Measurements from ENCODE around the gene HCFC2. TPM values are rescaled to one million over a fixed set of nuclear protein-coding genes. Genes with fewer than 3 reads are reported as not detected.
"Not testable (repeated sequence)": the region's sequence is repeated elsewhere in the genome, so short reads cannot be mapped to it uniquely, and the experiment has no call there.

HCFC2 gene
- total RNA-seq (10 to 100 TPM; 27.0 to 32.3 TPM), polyA plus RNA-seq (10 to 100 TPM in 1 of 2 donors, 1 to 10 TPM in 1; 9.1 to 13.3 TPM)
- long read RNA-seq, donor 1, full-length matches to known transcripts, result 3 of 8 reads
- long read RNA-seq, donor 1, partial matches to known transcripts, result 2 of 8 reads
- long read RNA-seq, donor 1, other reads (novel, unspliced or antisense), result 3 of 8 reads
- long read RNA-seq, donor 2, full-length matches to known transcripts, result 6 of 11 reads
- long read RNA-seq, donor 2, partial matches to known transcripts, result 3 of 11 reads
- long read RNA-seq, donor 2, other reads (novel, unspliced or antisense), result 2 of 11 reads

DNA sequence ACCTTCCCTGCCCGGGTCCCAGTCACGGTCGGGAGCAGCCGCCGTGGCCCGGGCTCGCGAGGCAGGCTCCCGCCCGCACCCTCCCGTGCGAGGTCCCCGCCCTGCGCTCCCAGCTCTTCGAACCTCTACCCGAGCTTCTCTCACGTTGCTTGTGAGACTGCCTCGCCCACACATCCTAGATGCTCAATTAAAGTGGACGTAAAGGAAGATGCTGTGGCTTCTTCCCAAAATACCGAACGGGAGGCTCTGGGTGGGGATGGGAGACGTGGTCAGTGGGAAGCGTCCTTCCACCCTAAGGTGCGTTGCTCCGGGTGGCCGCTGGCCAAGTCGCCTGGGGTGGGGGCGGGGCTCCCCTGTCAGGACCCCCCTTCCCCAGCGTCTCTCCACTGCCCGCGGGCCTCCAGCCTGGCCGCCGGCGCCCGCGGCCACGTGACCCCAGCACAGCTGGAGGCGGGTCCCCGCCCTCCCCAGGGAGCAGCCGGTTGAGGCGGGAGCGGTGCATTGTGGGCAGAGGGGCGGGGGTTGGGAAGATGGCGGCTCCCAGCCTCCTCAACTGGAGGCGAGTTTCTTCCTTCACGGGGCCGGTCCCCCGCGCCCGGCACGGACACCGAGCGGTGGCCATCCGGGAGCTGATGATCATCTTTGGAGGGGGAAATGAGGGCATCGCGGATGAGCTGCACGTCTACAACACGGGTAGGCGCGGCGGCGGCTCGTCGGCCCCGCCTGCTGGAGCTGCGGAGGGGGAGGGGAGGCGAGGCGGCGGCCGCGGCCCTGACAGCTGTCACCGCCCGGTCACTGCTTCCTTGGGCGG is at the start of gene HCFC2:
TSS of gene HCFC2 (plus strand) at position 501 of the 811 bp plus-strand sequence. CDS start at position 531, 30 bp downstream.
- peak within 1 kb of the TSS; percentile 31 to 85 for H3K27ac ChIP-seq (ENCODE audit: low read depth in 1 of 2, low read length in 2 of 2)
- intact Hi-C loops (cut with DNase I), result loop anchor here in 1 of 2 donors (5.0 kb wide), 1 partner anchor 97 kb away; the partner anchor contains the start of gene TDG

DNA sequence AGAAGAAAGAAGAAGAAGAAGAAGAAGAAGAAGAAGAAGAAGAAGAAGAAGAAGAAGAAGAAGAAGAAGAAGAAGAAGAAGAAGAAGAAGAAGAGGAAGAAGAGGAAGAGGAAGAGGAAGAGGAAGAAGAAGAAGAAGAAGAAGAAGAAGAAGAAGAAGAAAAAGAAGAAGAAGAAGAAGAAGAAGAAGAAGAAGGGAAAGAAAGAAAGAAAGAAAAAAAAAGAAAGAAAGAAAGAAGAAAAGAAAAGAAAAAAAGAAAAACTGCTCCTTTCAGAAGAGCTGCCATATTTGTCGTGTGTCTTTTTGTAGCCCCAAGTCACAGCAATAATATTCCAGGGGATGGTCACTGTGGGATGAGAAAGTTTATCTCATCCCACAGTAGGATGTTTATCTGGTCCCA is 42.5 kb upstream of the HCFC2 start:
- H3K9me3 ChIP-seq (ENCODE audit: control insufficient read depth, low read length); H3K27ac ChIP-seq (ENCODE audit: low read depth in 1 of 2, low read length in 2 of 2); DNase-seq; H3K4me3 ChIP-seq (ENCODE audit: low read length in 2 of 2); ATAC-seq (ENCODE audit: low FRiP score); H3K27me3 ChIP-seq (ENCODE audit: control insufficient read depth in 1 of 2, insufficient read depth in 2 of 2, low read length in 1 of 2); intact Hi-C loops (cut with DNase I); H3K36me3 ChIP-seq (ENCODE audit: control insufficient read depth in 1 of 2, insufficient read depth in 2 of 2, low read length in 1 of 2); H3K4me1 ChIP-seq (ENCODE audit: control insufficient read depth in 1 of 2, insufficient read depth in 2 of 2, low read length in 2 of 2): not testable (repeated sequence)
- WGBS, 2 donors, result 89 to 94% methylated on average over 1 of the region's 1 CpG

More for the DNA sequence above, at the start of gene HCFC2:
- peaks cover 2 to 4% of the 10 kb centered on the region in 2 donors for H3K4me1 ChIP-seq (ENCODE audit: control insufficient read depth in 1 of 2, insufficient read depth in 2 of 2, low read length in 2 of 2)
- ATAC-seq (ENCODE audit: low FRiP score) (peak; percentile 100), DNase-seq (peak; percentile 95 to 98)
- H3K9me3 ChIP-seq (ENCODE audit: control insufficient read depth, low read length), result no peaks in the 10 kb centered on the region
- peak within 1 kb of the TSS; percentile 80 to 96 for H3K4me3 ChIP-seq (ENCODE audit: low read length in 2 of 2)
- 0 to 1% methylated on average over 70 to 74 of the region's 74 CpGs for WGBS, 2 donors
- H3K27me3 ChIP-seq (ENCODE audit: control insufficient read depth in 1 of 2, insufficient read depth in 2 of 2, low read length in 1 of 2), result no peaks in the 10 kb centered on the region
- peaks cover 0 to 2% of the 10 kb centered on the region in 2 donors for H3K36me3 ChIP-seq (ENCODE audit: control insufficient read depth in 1 of 2, insufficient read depth in 2 of 2, low read length in 1 of 2)

DNA sequence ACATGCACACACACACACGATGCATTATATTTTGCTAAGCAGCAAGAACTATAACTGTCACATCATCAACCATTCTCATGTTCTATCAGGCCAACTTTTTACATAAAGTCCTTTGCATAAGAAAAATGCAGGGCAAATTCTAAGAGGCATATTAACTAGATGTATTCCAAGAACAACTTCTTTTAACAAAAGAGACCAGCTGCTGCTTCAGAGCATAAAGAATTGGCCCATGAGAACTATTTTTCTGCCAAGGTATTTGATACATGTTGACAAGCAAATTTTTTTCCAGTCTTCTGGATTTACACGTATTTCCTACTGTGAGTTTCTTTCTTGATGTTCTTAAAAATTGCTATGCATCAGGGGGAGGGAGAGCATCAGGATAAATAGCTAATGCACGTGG is 41.5 kb upstream of the HCFC2 start:
- H3K4me3 ChIP-seq (ENCODE audit: low read length in 2 of 2), result no peak overlapping the region

DNA sequence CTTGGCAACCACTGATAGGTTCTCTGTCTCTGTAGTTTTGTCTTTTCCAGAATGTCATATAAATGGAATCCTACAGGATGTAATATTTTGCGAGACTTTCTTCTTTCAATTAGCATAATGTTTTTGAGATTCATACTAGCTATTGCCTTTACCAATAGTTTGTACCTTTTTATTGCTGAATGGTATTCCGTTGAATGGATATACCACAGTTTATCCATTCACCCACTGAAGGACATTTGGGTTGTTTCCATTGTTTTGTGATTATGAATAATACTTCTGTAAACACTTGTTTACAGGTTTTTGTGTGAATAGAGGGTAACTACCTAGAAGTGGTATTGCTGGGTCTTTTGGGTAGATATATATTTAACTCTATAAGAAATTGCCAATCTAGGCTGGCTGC is 40.6 kb upstream of the HCFC2 start:
- H3K27me3 ChIP-seq (ENCODE audit: control insufficient read depth in 1 of 2, insufficient read depth in 2 of 2, low read length in 1 of 2), result no peaks in the 10 kb centered on the region
- WGBS, 2 donors, result 71 to 83% methylated on average over 2 of the region's 2 CpGs
- H3K9me3 ChIP-seq (ENCODE audit: control insufficient read depth, low read length), result no peaks in the 10 kb centered on the region
- no peak overlapping the region for H3K27ac ChIP-seq (ENCODE audit: low read depth in 1 of 2, low read length in 2 of 2)
- no peaks in the 10 kb centered on the region for H3K4me1 ChIP-seq (ENCODE audit: control insufficient read depth in 1 of 2, insufficient read depth in 2 of 2, low read length in 2 of 2)
- no peak for ATAC-seq (ENCODE audit: low FRiP score)
- H3K36me3 ChIP-seq (ENCODE audit: control insufficient read depth in 1 of 2, insufficient read depth in 2 of 2, low read length in 1 of 2), result no peaks in the 10 kb centered on the region
- H3K4me3 ChIP-seq (ENCODE audit: low read length in 2 of 2), result no peak overlapping the region
- DNase-seq, result no peak
- intact Hi-C loops (cut with DNase I), result no loop called here

More for the DNA sequence above, 41.5 kb upstream of the HCFC2 start:
- H3K4me1 ChIP-seq (ENCODE audit: control insufficient read depth in 1 of 2, insufficient read depth in 2 of 2, low read length in 2 of 2), result no peaks in the 10 kb centered on the region
- intact Hi-C loops (cut with DNase I), result no loop called here
- no peaks in the 10 kb centered on the region for H3K9me3 ChIP-seq (ENCODE audit: control insufficient read depth, low read length)
- no peak overlapping the region for H3K27ac ChIP-seq (ENCODE audit: low read depth in 1 of 2, low read length in 2 of 2)
- no peaks in the 10 kb centered on the region for H3K27me3 ChIP-seq (ENCODE audit: control insufficient read depth in 1 of 2, insufficient read depth in 2 of 2, low read length in 1 of 2)
- no peak for DNase-seq
- no peak for ATAC-seq (ENCODE audit: low FRiP score)
- no peaks in the 10 kb centered on the region for H3K36me3 ChIP-seq (ENCODE audit: control insufficient read depth in 1 of 2, insufficient read depth in 2 of 2, low read length in 1 of 2)
- 33 to 35% methylated on average over 3 of the region's 3 CpGs for WGBS, 2 donors

DNA sequence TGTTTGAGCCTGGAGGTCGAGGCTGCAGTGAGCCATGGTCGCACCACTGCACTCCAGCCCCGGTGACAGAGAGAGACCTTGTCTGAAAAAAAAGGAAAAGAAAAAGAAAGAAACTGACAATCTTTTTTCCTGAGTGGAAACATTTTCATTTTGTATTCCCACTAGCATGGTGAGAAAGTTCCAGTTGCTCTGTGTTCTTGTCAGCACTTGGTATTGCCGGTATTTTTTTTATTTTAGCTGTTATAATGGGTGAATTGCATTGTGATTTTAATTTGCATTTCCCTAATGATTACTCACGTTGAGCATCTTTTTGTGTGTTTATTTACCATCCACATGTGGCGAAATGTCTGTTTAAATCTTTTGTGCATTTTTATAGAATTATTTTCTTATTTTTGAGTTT is 40.0 kb upstream of the HCFC2 start:
- WGBS, 2 donors, result 96 to 98% methylated on average over 6 of the region's 6 CpGs
- H3K27ac ChIP-seq (ENCODE audit: low read depth in 1 of 2, low read length in 2 of 2), result no peak overlapping the region
- H3K9me3 ChIP-seq (ENCODE audit: control insufficient read depth, low read length), result no peaks in the 10 kb centered on the region
- no peak for DNase-seq
- ATAC-seq (ENCODE audit: low FRiP score), result no peak
- H3K27me3 ChIP-seq (ENCODE audit: control insufficient read depth in 1 of 2, insufficient read depth in 2 of 2, low read length in 1 of 2), result no peaks in the 10 kb centered on the region
- H3K4me3 ChIP-seq (ENCODE audit: low read length in 2 of 2), result no peak overlapping the region
- no peaks in the 10 kb centered on the region for H3K4me1 ChIP-seq (ENCODE audit: control insufficient read depth in 1 of 2, insufficient read depth in 2 of 2, low read length in 2 of 2)
- intact Hi-C loops (cut with DNase I), result no loop called here
- H3K36me3 ChIP-seq (ENCODE audit: control insufficient read depth in 1 of 2, insufficient read depth in 2 of 2, low read length in 1 of 2), result no peaks in the 10 kb centered on the region

DNA sequence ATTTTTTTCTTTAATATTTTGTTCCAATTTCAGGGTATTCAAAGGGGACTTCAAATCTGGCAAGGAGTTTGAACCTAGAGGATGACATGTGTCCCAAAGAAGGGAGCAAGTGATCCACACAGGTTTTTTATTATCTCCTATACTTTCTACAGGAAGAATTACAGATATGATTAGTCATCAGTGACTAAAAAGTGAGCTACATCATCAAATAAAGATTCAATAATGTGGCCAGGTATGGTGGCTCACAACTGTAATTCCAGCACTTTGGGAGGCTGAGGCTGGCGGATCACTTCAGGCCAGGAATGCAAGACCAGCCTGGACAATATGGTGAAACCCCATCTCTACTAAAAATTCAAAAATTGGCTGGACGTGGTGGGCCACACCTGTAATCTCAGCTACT is 38.6 kb upstream of the HCFC2 start:
- no peaks in the 10 kb centered on the region for H3K4me1 ChIP-seq (ENCODE audit: control insufficient read depth in 1 of 2, insufficient read depth in 2 of 2, low read length in 2 of 2)
- DNase-seq (no peak), ATAC-seq (ENCODE audit: low FRiP score) (no peak)
- no peaks in the 10 kb centered on the region for H3K9me3 ChIP-seq (ENCODE audit: control insufficient read depth, low read length)
- intact Hi-C loops (cut with DNase I), result no loop called here
- H3K4me3 ChIP-seq (ENCODE audit: low read length in 2 of 2), result no peak overlapping the region
- no peaks in the 10 kb centered on the region for H3K36me3 ChIP-seq (ENCODE audit: control insufficient read depth in 1 of 2, insufficient read depth in 2 of 2, low read length in 1 of 2)
- H3K27me3 ChIP-seq (ENCODE audit: control insufficient read depth in 1 of 2, insufficient read depth in 2 of 2, low read length in 1 of 2), result no peaks in the 10 kb centered on the region
- H3K27ac ChIP-seq (ENCODE audit: low read depth in 1 of 2, low read length in 2 of 2), result no peak overlapping the region
- 98% methylated on average over 2 of the region's 2 CpGs for WGBS, 2 donors

DNA sequence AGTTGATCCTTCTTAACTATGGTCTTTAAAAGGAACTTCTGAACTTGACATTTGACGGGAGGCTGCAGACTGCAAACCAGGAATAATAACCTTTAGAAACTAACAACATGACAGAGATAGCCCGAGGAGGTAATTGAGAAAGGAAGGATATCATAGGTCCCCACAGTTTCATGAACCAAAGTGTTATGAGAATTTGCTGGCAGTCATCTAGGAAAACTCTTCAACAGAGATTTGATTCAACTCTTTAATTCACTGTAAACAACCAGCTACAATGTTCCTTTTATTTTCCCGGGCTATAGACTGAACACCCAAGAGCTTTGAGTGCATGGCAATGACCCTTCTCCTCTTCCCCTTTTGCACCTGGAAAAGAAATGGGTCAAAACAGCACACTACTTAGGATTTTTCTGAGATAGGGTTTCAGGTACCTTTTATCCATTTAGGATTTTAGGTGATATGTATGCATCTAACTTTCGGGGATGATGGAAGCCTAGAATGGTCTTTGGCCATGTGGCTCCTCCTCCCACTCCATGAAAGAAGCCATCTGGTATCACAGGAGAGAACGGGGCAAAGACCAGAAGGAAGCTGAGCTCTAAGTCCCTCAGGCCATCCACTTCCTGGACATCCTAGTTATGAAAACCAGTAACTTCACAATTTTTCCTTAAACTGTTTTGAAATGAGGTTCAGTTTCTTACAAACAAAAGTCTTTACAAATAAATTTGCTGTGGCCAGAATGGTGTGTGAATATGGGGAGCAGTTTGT is 37.3 kb upstream of the HCFC2 start:
- ATAC-seq (ENCODE audit: low FRiP score) (no peak), DNase-seq (no peak)
- intact Hi-C loops (cut with DNase I), result no loop called here
- no peaks in the 10 kb centered on the region for H3K36me3 ChIP-seq (ENCODE audit: control insufficient read depth in 1 of 2, insufficient read depth in 2 of 2, low read length in 1 of 2)
- no peak overlapping the region for H3K4me3 ChIP-seq (ENCODE audit: low read length in 2 of 2)
- H3K27me3 ChIP-seq (ENCODE audit: control insufficient read depth in 1 of 2, insufficient read depth in 2 of 2, low read length in 1 of 2), result no peaks in the 10 kb centered on the region
- H3K27ac ChIP-seq (ENCODE audit: low read depth in 1 of 2, low read length in 2 of 2), result no peak overlapping the region
- 48 to 51% methylated on average over 5 of the region's 5 CpGs for WGBS, 2 donors
- H3K9me3 ChIP-seq (ENCODE audit: control insufficient read depth, low read length), result no peaks in the 10 kb centered on the region
- no peaks in the 10 kb centered on the region for H3K4me1 ChIP-seq (ENCODE audit: control insufficient read depth in 1 of 2, insufficient read depth in 2 of 2, low read length in 2 of 2)

DNA sequence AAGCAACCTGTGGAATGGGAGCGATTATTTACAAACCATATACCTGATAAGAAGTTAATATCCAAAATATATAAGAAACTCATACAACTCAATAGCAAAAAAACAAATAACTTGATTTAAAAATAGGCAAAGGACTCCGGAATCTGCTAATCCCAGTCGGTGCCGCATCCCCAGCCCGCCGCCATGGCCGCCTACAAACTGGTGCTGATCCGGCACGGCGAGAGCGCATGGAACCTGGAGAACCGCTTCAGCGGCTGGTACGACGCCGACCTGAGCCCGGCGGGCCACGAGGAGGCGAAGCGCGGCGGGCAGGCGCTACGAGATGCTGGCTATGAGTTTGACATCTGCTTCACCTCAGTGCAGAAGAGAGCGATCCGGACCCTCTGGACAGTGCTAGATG is 33.7 kb upstream of the HCFC2 start:
- H3K9me3 ChIP-seq (ENCODE audit: control insufficient read depth, low read length); H3K4me1 ChIP-seq (ENCODE audit: control insufficient read depth in 1 of 2, insufficient read depth in 2 of 2, low read length in 2 of 2); H3K27ac ChIP-seq (ENCODE audit: low read depth in 1 of 2, low read length in 2 of 2); H3K27me3 ChIP-seq (ENCODE audit: control insufficient read depth in 1 of 2, insufficient read depth in 2 of 2, low read length in 1 of 2); ATAC-seq (ENCODE audit: low FRiP score); intact Hi-C loops (cut with DNase I); DNase-seq; H3K4me3 ChIP-seq (ENCODE audit: low read length in 2 of 2); H3K36me3 ChIP-seq (ENCODE audit: control insufficient read depth in 1 of 2, insufficient read depth in 2 of 2, low read length in 1 of 2): not testable (repeated sequence)
- 92 to 97% methylated on average over 8 to 11 of the region's 27 CpGs for WGBS, 2 donors

Measured in aorta (tissue), 5 donors.